ENCODE results near the gene SPINK8.
"Not testable (repeated sequence)": the region's sequence is repeated elsewhere in the genome, so short reads cannot be mapped to it uniquely, and the experiment has no call there.

Gene SPINK8

GRCh38 chr3:48333346-48334245, at the start of gene SPINK8:
TSS of gene SPINK8 (minus strand) at chr3:48333661. CDS start at chr3:48328341, 5,320 bp downstream.
- H3K9ac ChIP-seq (ENCODE audit: low read length); H3K36me3 ChIP-seq (ENCODE audit: insufficient read depth, low read length); H3F3A ChIP-seq (ENCODE audit: insufficient read depth, low read length); H3K27me3 ChIP-seq (ENCODE audit: insufficient read depth, low read length); H3K4me3 ChIP-seq (ENCODE audit: low read depth, low read length, poor library complexity, severe bottlenecking); H3K4me2 ChIP-seq (ENCODE audit: low read length); H2AFZ ChIP-seq (ENCODE audit: low read length); H3K4me1 ChIP-seq (ENCODE audit: insufficient read depth, low read length, severe bottlenecking); H3K79me2 ChIP-seq (ENCODE audit: insufficient read depth, low read length); H3K9me2 ChIP-seq (ENCODE audit: low read depth, low read length); H4K20me1 ChIP-seq (ENCODE audit: insufficient read depth, low read length); H3K27ac ChIP-seq (ENCODE audit: low read depth, low read length, poor library complexity, severe bottlenecking); H3K9me3 ChIP-seq (ENCODE audit: low read length): not testable (repeated sequence)

- H4K20me1 ChIP-seq (ENCODE audit: insufficient read depth, low read length): no peaks in the 10 kb centered on the region
- no peak for TF ChIP-seq CTCF (IDR thresholded peaks at IDR 0.05; ENCODE audit: low read length)
- no peak for TF ChIP-seq EZH2 (IDR thresholded peaks at IDR 0.05; ENCODE audit: borderline replicate concordance, low read length)
- H3K36me3 ChIP-seq (ENCODE audit: insufficient read depth, low read length): no peaks in the 10 kb centered on the region
- H3K9me2 ChIP-seq (ENCODE audit: low read depth, low read length): no peaks in the 10 kb centered on the region
- H3K4me3 ChIP-seq (ENCODE audit: low read depth, low read length, poor library complexity, severe bottlenecking): no peak overlapping the region
- no peak overlapping the region for H3K9ac ChIP-seq (ENCODE audit: low read length)
- peak overlapping the region; percentile 31; the same call in 1 of the 2 replicates for H3K4me2 ChIP-seq (ENCODE audit: low read length)
- no peaks in the 10 kb centered on the region for H3F3A ChIP-seq (ENCODE audit: insufficient read depth, low read length)
- H3K27ac ChIP-seq (ENCODE audit: low read depth, low read length, poor library complexity, severe bottlenecking): peak overlapping the region; percentile 35
- no peaks in the 10 kb centered on the region for H3K27me3 ChIP-seq (ENCODE audit: insufficient read depth, low read length)
- peaks cover 48% of the 10 kb centered on the region for H3K4me1 ChIP-seq (ENCODE audit: insufficient read depth, low read length, severe bottlenecking)
- no peak overlapping the region for H2AFZ ChIP-seq (ENCODE audit: low read length)
- H3K79me2 ChIP-seq (ENCODE audit: insufficient read depth, low read length): no peaks in the 10 kb centered on the region
- no peaks in the 10 kb centered on the region for H3K9me3 ChIP-seq (ENCODE audit: low read length)
These were observed 39.5 kb upstream of the SPINK8 start for GRCh38 chr3:48372862-48373435.

- TF ChIP-seq CTCF (IDR thresholded peaks at IDR 0.05; ENCODE audit: low read length) (no peak), EZH2 (IDR thresholded peaks at IDR 0.05; ENCODE audit: borderline replicate concordance, low read length) (no peak)
- peak overlapping the region; percentile 35 for H3K27ac ChIP-seq (ENCODE audit: low read depth, low read length, poor library complexity, severe bottlenecking)
These were observed 38.9 kb upstream of the SPINK8 start for GRCh38 chr3:48372377-48372770.

More at GRCh38 chr3:48372377-48372770, 38.9 kb upstream of the SPINK8 start:
- Histone ChIP-seq H3K79me2 (ENCODE audit: insufficient read depth, low read length) (no peaks in the 10 kb centered on the region), H2AFZ (ENCODE audit: low read length) (no peak overlapping the region), H3K4me2 (ENCODE audit: low read length) (peak overlapping the region; percentile 31; the same call in 1 of the 2 replicates), H3K9me2 (ENCODE audit: low read depth, low read length) (no peaks in the 10 kb centered on the region), H3K9me3 (ENCODE audit: low read length) (no peaks in the 10 kb centered on the region), H3K27me3 (ENCODE audit: insufficient read depth, low read length) (no peaks in the 10 kb centered on the region), H3K4me1 (ENCODE audit: insufficient read depth, low read length, severe bottlenecking) (peaks cover 48% of the 10 kb centered on the region), H3K4me3 (ENCODE audit: low read depth, low read length, poor library complexity, severe bottlenecking) (no peak overlapping the region), H3F3A (ENCODE audit: insufficient read depth, low read length) (no peaks in the 10 kb centered on the region), H3K36me3 (ENCODE audit: insufficient read depth, low read length) (no peaks in the 10 kb centered on the region), H4K20me1 (ENCODE audit: insufficient read depth, low read length) (no peaks in the 10 kb centered on the region), H3K9ac (ENCODE audit: low read length) (no peak overlapping the region)

All from OCI-LY1 (cell line).